Measurements from ENCODE around the gene LTO1. TPM values are rescaled to one million over a fixed set of nuclear protein-coding genes. Genes with fewer than 3 reads are reported as not detected.
"Not testable (repeated sequence)": the region's sequence is repeated elsewhere in the genome, so short reads cannot be mapped to it uniquely, and the experiment has no call there.

Gene LTO1
- polyA plus RNA-seq, 3 donors = 22.2 to 42.9 (median 30.7) TPM

- DNase-seq (ENCODE audit: extremely low read depth in 1 of 11, low read depth in 9 of 11, low spot score in 4 of 11) = no peak
Measured at GRCh38 chr11:69625476-69625875, 49.7 kb downstream of the LTO1 start.

GRCh38 chr11:69624293-69624692, 50.9 kb downstream of the LTO1 start:
- no peak for DNase-seq (ENCODE audit: extremely low read depth in 1 of 11, low read depth in 9 of 11, low spot score in 4 of 11)

DNA sequence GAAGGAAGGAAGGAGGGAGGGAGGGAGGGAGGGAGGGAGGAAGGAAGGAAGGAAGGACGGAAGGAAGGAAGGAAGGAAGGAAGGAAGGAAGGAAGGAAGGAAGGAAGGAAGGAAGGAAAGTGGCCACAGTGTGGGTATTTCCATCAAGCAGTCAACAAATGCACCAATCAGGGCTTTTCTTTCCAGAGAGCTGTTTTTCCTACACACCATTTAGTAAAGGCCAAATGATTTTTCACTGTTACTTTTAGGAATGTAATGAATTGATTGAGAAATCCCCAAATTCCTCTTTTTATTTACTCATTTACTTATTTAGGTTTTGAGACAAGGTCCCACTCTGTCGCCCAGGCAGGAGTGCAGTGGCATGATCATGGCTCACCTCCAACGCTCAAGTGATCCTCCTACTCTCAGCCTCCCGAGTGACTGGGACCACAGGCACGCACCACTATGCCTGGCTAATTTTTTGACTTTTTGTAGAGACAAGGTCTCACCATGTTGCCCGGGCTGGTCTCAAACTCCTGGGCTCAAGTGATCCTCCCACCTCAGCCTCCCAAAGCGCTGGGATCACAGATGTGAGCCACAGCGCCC, 53.0 kb downstream of the LTO1 start:
- not testable (repeated sequence) for DNase-seq (ENCODE audit: extremely low read depth in 1 of 11, low read depth in 9 of 11, low spot score in 4 of 11)

- no peak for DNase-seq (ENCODE audit: extremely low read depth in 1 of 11, low read depth in 9 of 11, low spot score in 4 of 11)
Measured at GRCh38 chr11:69620683-69621290, 54.4 kb downstream of the LTO1 start.

GRCh38 chr11:69618237-69618636, 56.9 kb downstream of the LTO1 start:
- no peak for DNase-seq (ENCODE audit: extremely low read depth in 1 of 11, low read depth in 9 of 11, low spot score in 4 of 11)

DNA sequence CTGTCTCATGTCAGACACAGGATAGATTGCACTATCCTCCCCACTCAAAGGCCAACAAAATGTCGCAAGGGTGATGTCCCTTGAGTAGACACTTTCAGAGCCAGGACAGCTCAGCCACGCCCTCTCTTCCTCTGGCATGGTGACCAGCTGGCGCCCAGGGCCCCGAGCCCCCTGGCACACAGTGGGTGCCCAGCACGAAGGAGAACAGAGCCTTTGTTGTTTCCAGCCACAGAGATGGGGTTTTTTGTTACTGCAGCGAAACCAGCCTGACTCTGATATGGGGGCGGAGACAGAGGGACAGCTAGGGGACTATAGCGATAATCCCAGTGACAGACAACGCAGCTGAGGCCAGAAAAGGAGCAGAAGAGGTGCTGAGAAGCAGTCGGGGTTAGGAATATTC, 57.5 kb downstream of the LTO1 start:
- no peak for DNase-seq (ENCODE audit: extremely low read depth in 1 of 11, low read depth in 9 of 11, low spot score in 4 of 11)

GRCh38 chr11:69617220-69617619, 57.9 kb downstream of the LTO1 start:
- DNase-seq (ENCODE audit: extremely low read depth in 1 of 11, low read depth in 9 of 11, low spot score in 4 of 11) = no peak

Other genes with a start within 250 kb of the LTO1 start
- under 1 TPM; 0.06 to 0.09 (median 0.08) TPM for gene LINC01488, start 193.7 kb downstream of the LTO1 start, polyA plus RNA-seq (ENCODE audit: insufficient read length in 3 of 3)
- gene CCND1, start 34.2 kb downstream of the LTO1 start, polyA plus RNA-seq (ENCODE audit: insufficient read length in 3 of 3) = 100 to 1,000 TPM; 150 to 160 (median 160) TPM
- under 1 TPM; 0.50 to 0.93 (median 0.59) TPM for gene FGF19, start 28.7 kb upstream of the LTO1 start, polyA plus RNA-seq (ENCODE audit: insufficient read length in 3 of 3)
- gene FGF4, start 100.0 kb upstream of the LTO1 start, polyA plus RNA-seq (ENCODE audit: insufficient read length in 3 of 3) = under 1 TPM in 1 of 3 donors, not detected in 2; 0.05 TPM
- gene FGF3, start 144.1 kb upstream of the LTO1 start, polyA plus RNA-seq (ENCODE audit: insufficient read length in 3 of 3) = not detected

All from renal cortex interstitium (tissue), 11 donors.